GM06990 (cell line): ENCODE results near the gene SPINK4.

Source experiments
- DNase-seq: peaks from one replicate; pipeline ENCODE4 v3.0.0-alpha.2; 2011; ENCODE audit not compliant: insufficient read length; ENCODE audit errors: extremely low read depth
- H3K27me3 ChIP-seq: replicated peaks from 2 replicates; pipeline ENCODE4 v1.6.0; 2011; ENCODE audit warnings: low read length; ENCODE audit not compliant: control insufficient read depth, insufficient read depth
- H3K36me3 ChIP-seq: 2 replicates; pipeline ENCODE4 v1.5.1; 2011; ENCODE audit warnings: low read length; ENCODE audit not compliant: control insufficient read depth, insufficient read depth
- H3K4me3 ChIP-seq: replicated peaks from 2 replicates; pipeline ENCODE4 v1.5.1; 2011; ENCODE audit warnings: low read depth, mild to moderate bottlenecking, control low read depth, low read length
- TF ChIP-seq, protein P1 (sequence below): IDR thresholded peaks from 2 replicates; pipeline ENCODE4 v1.5.1; 2011; ENCODE audit warnings: low read length, control low read depth, mild to moderate bottlenecking, inconsistent platforms; ENCODE audit not compliant: insufficient read depth, poor library complexity, severe bottlenecking

Gene SPINK4

DNA sequence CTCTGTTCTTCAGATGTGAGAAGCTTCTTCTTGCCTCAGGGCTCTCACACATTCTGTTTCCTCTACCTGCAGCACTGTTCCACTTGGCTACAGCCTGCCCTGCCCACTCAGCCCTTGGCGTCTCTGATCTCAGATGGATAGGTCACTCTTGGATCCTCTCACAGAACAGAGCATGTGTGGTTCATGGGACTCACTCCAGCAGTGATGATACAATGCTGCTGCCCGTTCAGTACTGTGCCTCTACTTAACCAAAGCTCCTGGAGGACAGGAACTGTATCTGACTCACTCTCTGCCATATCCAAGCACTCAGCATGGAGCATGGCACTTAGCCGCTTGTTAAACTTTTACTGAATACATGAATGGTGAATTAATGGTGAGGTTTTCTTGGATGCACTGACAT, 3.4 kb upstream of the SPINK4 start:
- no peak for DNase-seq
- Histone ChIP-seq H3K27me3 (no peaks in the 10 kb centered on the region; the same call in none of the 2 replicates), H3K36me3 (no peaks in the 10 kb centered on the region), H3K4me3 (no peak overlapping the region)
- TF ChIP-seq, protein P1, sequence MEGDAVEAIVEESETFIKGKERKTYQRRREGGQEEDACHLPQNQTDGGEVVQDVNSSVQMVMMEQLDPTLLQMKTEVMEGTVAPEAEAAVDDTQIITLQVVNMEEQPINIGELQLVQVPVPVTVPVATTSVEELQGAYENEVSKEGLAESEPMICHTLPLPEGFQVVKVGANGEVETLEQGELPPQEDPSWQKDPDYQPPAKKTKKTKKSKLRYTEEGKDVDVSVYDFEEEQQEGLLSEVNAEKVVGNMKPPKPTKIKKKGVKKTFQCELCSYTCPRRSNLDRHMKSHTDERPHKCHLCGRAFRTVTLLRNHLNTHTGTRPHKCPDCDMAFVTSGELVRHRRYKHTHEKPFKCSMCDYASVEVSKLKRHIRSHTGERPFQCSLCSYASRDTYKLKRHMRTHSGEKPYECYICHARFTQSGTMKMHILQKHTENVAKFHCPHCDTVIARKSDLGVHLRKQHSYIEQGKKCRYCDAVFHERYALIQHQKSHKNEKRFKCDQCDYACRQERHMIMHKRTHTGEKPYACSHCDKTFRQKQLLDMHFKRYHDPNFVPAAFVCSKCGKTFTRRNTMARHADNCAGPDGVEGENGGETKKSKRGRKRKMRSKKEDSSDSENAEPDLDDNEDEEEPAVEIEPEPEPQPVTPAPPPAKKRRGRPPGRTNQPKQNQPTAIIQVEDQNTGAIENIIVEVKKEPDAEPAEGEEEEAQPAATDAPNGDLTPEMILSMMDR: no peak

DNA sequence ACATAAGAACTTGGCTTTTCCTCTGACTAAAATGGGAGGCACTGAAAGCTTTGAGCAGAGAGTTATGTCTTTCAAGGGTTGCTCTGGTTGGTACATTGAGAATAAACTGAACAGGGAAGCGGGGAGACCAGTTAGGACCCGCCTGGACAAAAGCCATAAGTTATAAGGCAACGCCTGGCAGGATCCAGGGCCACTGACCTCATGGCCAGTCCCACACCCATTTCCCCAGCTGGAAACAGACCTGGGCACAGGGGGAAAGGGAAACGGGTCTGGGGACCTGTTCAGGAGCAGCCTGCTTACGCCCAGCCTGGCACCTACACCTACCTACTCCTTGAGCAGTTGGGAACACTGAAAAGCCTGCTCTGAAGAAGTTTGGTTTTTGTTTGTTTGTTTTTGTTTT, 1.3 kb downstream of the SPINK4 start:
- H3K27me3 ChIP-seq: no peaks in the 10 kb centered on the region
- TF ChIP-seq, protein P1: no peak
- DNase-seq: no peak
- H3K4me3 ChIP-seq: no peak overlapping the region
- no peaks in the 10 kb centered on the region for H3K36me3 ChIP-seq

DNA sequence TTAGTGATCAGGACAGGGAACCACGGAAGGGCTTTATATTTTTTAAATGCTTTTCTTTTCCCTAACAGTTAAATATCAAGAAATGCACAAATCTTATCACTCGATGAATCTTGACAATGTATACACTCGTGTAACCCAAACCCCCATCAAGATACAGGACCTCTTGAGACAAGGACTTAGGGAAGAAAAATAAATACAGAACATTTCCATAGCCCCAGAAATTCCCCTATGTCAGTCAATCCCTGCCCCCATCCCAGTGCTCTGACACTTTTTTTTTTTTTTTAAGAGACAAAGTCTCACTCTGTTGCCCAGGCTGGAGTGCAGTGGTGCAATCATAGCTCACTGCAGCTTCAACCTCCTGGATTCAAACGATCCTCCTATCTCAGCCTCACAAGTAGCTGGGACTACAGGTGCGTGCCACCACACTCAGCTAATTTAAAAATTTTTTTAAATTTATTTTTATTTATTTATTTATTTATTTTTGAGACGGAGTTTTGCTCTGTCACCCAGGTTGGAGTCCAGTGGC, 2.7 kb downstream of the SPINK4 start:
- H3K36me3 ChIP-seq: no peaks in the 10 kb centered on the region
- H3K27me3 ChIP-seq: no peaks in the 10 kb centered on the region
- no peak overlapping the region for H3K4me3 ChIP-seq
- TF ChIP-seq, protein P1: no peak
- no peak for DNase-seq

DNA sequence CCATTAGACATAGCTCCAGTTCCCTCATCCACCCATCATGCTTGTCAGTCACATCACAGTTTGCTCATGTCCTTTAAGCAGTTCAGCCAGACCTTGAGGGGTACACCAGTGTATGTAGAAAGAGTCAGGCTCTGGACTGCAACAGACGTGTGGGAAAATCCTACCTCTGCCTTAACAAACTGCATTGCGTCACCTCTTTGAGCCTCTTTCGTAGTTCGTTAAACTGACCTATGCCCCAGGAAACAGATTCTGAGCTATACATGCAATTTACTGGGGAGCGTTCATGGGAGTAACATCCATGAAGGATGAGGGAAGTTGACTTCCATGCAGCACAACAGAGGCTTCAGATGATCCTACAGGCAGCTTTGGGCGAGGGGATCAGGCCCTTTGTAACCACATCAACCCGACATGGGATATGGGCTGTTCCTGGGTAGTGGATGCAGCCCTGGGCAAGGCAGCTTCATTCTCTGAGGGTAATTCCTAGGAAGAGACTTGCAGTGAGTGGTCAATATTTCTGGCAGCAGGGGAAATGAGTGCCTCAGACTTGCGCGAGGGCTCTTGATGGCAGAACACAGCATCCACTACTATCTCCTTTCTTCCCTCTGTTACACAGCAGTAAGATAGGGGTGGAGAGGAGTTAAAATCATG, 4.3 kb downstream of the SPINK4 start:
- DNase-seq: no peak
- TF ChIP-seq, protein P1: no peak
- no peaks in the 10 kb centered on the region; the same call in 1 of the 2 replicates for H3K36me3 ChIP-seq

DNA sequence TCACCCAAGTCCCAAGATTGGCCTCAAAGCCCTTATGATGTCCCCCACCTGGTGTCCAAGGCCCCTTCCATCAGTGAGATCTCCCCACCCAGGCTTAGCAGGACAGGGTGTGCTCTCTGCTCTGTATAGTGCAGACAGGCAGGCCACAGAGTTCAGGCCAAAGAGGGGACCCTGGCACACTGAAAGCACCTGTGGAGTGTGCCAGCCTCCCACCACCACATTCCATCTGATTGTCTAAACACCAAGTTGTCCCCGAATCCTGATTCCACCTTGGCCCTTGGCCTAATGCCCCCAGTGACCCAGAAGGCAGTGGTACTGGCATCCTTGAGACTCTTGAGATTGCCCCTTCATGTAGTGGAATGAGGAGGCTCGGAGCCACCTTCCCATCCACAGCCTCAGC, 5.4 kb downstream of the SPINK4 start:
- Histone ChIP-seq H3K27me3 (no peaks in the 10 kb centered on the region), H3K36me3 (no peaks in the 10 kb centered on the region; the same call in 1 of the 2 replicates), H3K4me3 (no peak overlapping the region)
- TF ChIP-seq, protein P1: no peak
- no peak for DNase-seq

More for the DNA sequence above, 4.3 kb downstream of the SPINK4 start:
- Histone ChIP-seq H3K4me3 (no peak overlapping the region), H3K27me3 (no peaks in the 10 kb centered on the region)
